ENCODE results near the gene PTPN2.
"Not testable (repeated sequence)": the region's sequence is repeated elsewhere in the genome, so short reads cannot be mapped to it uniquely, and the experiment has no call there.

Gene PTPN2

DNA sequence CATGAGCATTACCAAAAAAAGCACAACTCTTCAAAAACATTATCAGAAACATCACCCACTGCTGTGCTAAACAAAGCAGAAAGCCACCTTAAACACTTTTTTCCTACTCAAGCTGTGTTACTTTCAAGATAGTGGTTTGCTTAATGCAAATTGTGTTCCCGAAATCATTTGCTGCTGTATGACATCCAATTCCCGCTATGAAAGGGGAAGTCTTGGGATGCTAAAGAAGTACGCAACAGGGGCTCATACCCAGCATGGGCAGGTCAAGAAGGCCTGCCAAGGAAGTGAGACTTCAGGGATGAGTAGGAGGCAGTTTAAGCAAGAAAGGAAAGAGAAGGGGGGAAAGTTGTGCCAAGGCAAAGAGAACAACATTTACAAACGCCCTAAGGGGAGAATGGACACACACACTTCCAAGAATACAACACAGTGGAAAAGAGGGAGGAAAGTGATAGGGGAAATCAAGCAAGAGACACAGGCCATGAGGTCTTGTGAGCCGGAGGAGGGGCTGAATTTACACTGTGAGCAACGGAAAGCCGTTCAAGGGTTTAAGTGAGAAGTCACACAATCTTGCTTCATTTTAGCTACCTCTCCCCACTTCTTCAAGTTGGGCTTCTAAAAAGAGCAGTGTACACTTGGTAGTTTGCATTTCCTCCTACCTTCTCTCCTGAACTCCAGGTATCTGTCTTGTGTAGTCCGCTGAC is 4.0 kb downstream of the PTPN2 start (continued):
- TF ChIP-seq ZNF510 (tag by site-specific recombination; IDR thresholded peaks at IDR 0.05; ENCODE audit: insufficient replicate concordance) (no peak), ZBTB1 (tag by site-specific recombination; IDR thresholded peaks at IDR 0.05) (no peak), PRDM1 (tag by site-specific recombination; IDR thresholded peaks at IDR 0.05) (peak; percentile 96), ZNF16 (tag by site-specific recombination; IDR thresholded peaks at IDR 0.05; ENCODE audit: low read depth) (no peak), ZNF416 (tag by site-specific recombination; IDR thresholded peaks at IDR 0.05) (no peak), ZNF76 (tag by site-specific recombination; IDR thresholded peaks at IDR 0.05; ENCODE audit: borderline replicate concordance, low read depth) (no peak), ZNF426 (tag by site-specific recombination; IDR thresholded peaks at IDR 0.05) (no peak), GLI2 (tag by site-specific recombination; IDR thresholded peaks at IDR 0.05; ENCODE audit: borderline replicate concordance, low read depth) (no peak), GLIS2 (tag by site-specific recombination; IDR thresholded peaks at IDR 0.05) (no peak), ZNF555 (tag by site-specific recombination; conservative IDR thresholded peaks at IDR 0.05) (no peak), ZNF221 (tag by site-specific recombination; IDR thresholded peaks at IDR 0.05; ENCODE audit: borderline replicate concordance) (no peak), OSR2 (tag by site-specific recombination; IDR thresholded peaks at IDR 0.05) (peak; percentile 37; the same call in 1 of the 2 replicates), ZNF660 (tag by site-specific recombination; IDR thresholded peaks at IDR 0.05) (no peak), KLF7 (tag by site-specific recombination; IDR thresholded peaks at IDR 0.05; ENCODE audit: borderline replicate concordance) (no peak), ZNF785 (tag by site-specific recombination; IDR thresholded peaks at IDR 0.05) (no peak), ZNF394 (tag by site-specific recombination; IDR thresholded peaks at IDR 0.05; ENCODE audit: borderline replicate concordance) (no peak), ZNF629 (tag by site-specific recombination; IDR thresholded peaks at IDR 0.05) (no peak), ZNF112 (tag by site-specific recombination; IDR thresholded peaks at IDR 0.05) (no peak), HOXD13 (CRISPR knock-in tag; IDR thresholded peaks at IDR 0.05; ENCODE audit: borderline replicate concordance) (no peak), ZBTB48 (tag by site-specific recombination; IDR thresholded peaks at IDR 0.05) (no peak), ZNF560 (tag by site-specific recombination; IDR thresholded peaks at IDR 0.05; ENCODE audit: borderline replicate concordance) (no peak), ZNF791 (tag by site-specific recombination; IDR thresholded peaks at IDR 0.05) (no peak), ZEB2 (tag by site-specific recombination; IDR thresholded peaks at IDR 0.05) (no peak)
- TF ChIP-seq, protein P1, sequence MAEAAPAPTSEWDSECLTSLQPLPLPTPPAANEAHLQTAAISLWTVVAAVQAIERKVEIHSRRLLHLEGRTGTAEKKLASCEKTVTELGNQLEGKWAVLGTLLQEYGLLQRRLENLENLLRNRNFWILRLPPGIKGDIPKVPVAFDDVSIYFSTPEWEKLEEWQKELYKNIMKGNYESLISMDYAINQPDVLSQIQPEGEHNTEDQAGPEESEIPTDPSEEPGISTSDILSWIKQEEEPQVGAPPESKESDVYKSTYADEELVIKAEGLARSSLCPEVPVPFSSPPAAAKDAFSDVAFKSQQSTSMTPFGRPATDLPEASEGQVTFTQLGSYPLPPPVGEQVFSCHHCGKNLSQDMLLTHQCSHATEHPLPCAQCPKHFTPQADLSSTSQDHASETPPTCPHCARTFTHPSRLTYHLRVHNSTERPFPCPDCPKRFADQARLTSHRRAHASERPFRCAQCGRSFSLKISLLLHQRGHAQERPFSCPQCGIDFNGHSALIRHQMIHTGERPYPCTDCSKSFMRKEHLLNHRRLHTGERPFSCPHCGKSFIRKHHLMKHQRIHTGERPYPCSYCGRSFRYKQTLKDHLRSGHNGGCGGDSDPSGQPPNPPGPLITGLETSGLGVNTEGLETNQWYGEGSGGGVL (tag by site-specific recombination; IDR thresholded peaks at IDR 0.05): no peak
- TF ChIP-seq, protein P2, sequence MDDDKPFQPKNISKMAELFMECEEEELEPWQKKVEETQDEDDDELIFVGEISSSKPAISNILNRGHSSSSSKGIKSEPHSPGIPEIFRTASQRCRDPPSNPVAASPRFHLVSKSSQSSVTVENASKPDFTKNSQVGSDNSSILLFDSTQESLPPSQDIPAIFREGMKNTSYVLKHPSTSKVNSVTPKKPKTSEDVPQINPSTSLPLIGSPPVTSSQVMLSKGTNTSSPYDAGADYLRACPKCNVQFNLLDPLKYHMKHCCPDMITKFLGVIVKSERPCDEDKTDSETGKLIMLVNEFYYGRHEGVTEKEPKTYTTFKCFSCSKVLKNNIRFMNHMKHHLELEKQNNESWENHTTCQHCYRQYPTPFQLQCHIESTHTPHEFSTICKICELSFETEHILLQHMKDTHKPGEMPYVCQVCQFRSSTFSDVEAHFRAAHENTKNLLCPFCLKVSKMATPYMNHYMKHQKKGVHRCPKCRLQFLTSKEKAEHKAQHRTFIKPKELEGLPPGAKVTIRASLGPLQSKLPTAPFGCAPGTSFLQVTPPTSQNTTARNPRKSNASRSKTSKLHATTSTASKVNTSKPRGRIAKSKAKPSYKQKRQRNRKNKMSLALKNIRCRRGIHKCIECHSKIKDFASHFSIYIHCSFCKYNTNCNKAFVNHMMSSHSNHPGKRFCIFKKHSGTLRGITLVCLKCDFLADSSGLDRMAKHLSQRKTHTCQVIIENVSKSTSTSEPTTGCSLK (tag by site-specific recombination; IDR thresholded peaks at IDR 0.05): no peak
- TF ChIP-seq, protein P3, sequence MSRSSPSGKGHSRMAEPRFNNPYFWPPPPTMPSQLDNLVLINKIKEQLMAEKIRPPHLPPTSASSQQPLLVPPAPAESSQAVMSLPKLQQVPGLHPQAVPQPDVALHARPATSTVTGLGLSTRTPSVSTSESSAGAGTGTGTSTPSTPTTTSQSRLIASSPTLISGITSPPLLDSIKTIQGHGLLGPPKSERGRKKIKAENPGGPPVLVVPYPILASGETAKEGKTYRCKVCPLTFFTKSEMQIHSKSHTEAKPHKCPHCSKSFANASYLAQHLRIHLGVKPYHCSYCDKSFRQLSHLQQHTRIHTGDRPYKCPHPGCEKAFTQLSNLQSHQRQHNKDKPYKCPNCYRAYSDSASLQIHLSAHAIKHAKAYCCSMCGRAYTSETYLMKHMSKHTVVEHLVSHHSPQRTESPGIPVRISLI (tag by site-specific recombination; IDR thresholded peaks at IDR 0.05): no peak
- TF ChIP-seq, protein P4, sequence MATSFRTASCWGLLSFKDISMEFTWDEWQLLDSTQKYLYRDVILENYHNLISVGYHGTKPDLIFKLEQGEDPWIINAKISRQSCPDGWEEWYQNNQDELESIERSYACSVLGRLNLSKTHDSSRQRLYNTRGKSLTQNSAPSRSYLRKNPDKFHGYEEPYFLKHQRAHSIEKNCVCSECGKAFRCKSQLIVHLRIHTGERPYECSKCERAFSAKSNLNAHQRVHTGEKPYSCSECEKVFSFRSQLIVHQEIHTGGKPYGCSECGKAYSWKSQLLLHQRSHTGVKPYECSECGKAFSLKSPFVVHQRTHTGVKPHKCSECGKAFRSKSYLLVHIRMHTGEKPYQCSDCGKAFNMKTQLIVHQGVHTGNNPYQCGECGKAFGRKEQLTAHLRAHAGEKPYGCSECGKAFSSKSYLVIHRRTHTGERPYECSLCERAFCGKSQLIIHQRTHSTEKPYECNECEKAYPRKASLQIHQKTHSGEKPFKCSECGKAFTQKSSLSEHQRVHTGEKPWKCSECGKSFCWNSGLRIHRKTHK (tag by site-specific recombination; IDR thresholded peaks at IDR 0.05): no peak
- TF ChIP-seq, protein P5, sequence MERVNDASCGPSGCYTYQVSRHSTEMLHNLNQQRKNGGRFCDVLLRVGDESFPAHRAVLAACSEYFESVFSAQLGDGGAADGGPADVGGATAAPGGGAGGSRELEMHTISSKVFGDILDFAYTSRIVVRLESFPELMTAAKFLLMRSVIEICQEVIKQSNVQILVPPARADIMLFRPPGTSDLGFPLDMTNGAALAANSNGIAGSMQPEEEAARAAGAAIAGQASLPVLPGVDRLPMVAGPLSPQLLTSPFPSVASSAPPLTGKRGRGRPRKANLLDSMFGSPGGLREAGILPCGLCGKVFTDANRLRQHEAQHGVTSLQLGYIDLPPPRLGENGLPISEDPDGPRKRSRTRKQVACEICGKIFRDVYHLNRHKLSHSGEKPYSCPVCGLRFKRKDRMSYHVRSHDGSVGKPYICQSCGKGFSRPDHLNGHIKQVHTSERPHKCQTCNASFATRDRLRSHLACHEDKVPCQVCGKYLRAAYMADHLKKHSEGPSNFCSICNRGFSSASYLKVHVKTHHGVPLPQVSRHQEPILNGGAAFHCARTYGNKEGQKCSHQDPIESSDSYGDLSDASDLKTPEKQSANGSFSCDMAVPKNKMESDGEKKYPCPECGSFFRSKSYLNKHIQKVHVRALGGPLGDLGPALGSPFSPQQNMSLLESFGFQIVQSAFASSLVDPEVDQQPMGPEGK (tag by site-specific recombination; IDR thresholded peaks at IDR 0.05): no peak

DNA sequence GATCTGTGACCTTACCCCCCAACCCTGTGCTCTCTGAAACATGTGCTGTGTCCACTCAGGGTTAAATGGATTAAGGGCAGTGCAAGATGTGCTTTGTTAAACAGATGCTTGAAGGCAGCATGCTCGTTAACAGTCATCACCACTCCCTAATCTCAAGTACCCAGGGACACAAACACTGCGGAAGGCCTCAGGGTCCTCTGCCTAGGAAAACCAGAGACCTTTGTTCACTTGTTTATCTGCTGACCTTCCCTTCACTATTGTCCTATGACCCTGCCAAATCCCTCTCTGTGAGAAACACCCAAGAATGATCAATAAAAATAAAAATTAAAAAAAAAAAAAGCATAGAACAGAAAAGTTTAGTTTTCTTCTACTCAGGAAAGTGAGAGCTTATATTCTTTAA is 9.0 kb downstream of the PTPN2 start:
- H3K27ac ChIP-seq (ENCODE audit: extremely low read depth, low read depth, low read length); H3K9me3 ChIP-seq (ENCODE audit: control insufficient read depth, insufficient read depth, low read depth, low read length); H3K4me3 ChIP-seq (ENCODE audit: low read depth, low read length); H3K36me3 ChIP-seq (ENCODE audit: control insufficient read depth in 2 of 2, insufficient read depth in 1 of 2, low read length in 2 of 2): not testable (repeated sequence)
- peaks cover 16% of the 10 kb centered on the region for H3K4me1 ChIP-seq (ENCODE audit: control insufficient read depth, insufficient read depth, low read length)
- POLR2A ChIA-PET: interaction anchor here (1.0 to 1.3 kb wide), 2 partner anchors 9 to 11 kb away, joined by 3 to 9 read pairs; partner anchors contain the start of gene PTPN2
- CTCF ChIA-PET: interaction anchor here (0.7 kb wide), 1 partner anchor 129 kb away, joined by 3 read pairs; no protein-coding TSS in a partner anchor
